ENCODE results near the gene AKAP1.
A peak's percentile ranks its signal among the peaks of the same experiment; 100 is the strongest.

AKAP1 gene

DNA sequence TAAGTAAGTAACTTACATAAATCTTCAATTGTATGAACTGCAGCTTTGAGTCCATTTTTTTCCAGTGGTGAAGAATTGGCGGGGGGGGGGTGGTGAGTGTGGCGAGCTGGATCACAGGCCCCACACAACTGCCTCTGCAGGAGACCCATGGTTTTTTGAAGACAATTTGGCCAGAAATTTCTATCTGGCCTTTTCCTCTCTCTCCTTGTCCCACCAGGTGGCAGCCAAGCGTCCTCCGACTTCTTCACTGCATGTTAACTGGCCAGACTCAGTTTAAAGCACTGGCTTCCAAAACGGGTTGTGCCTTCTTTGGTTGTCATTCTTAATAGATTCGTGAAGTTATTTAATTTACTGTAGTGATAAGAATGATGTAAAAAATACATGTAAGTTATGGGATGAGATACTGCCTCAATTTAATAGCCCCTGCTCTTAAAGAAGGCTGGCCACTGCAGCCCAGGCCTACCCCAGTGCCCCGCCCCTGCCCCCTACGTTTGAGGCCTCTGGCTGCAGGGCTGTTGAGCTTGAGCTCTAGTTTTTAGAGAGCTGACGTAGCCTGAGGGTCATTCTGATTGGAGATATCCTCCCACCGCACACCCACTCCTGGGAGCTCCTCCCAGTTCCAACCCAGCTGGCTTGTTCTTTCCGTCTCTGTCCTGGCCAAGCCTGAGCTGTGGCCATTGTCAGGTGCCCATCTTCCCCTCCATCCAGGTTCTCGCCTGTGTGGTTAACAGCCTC lies 36.4 kb downstream of the AKAP1 start:
- peaks cover 12% of the 10 kb centered on the region for H3K4me1 Mint-ChIP-seq

GRCh38 chr17:57124053-57124452 lies 39.0 kb downstream of the AKAP1 start:
- Mint-ChIP-seq H3K27ac (no peak overlapping the region), H3K27me3 (ENCODE audit: low read depth, poor library complexity) (peaks cover 2% of the 10 kb centered on the region), H3K4me1 (peaks cover 12% of the 10 kb centered on the region), H3K9me3 (no peaks in the 10 kb centered on the region), H3K36me3 (ENCODE audit: low read depth) (peaks cover 31% of the 10 kb centered on the region), H3K4me3 (no peak overlapping the region)
- no peak for TF ChIP-seq CTCF (IDR thresholded peaks at IDR 0.05)
- DNase-seq = no peak

More for the DNA sequence above, 36.4 kb downstream of the AKAP1 start:
- H3K9me3 Mint-ChIP-seq = no peaks in the 10 kb centered on the region
- peak overlapping the region; percentile 14 for H3K27ac Mint-ChIP-seq
- peaks cover 6% of the 10 kb centered on the region for H3K27me3 Mint-ChIP-seq (ENCODE audit: low read depth, poor library complexity)
- peaks cover 51% of the 10 kb centered on the region for H3K36me3 Mint-ChIP-seq (ENCODE audit: low read depth)
- peak; percentile 66 for DNase-seq
- H3K4me3 Mint-ChIP-seq = no peak overlapping the region
- TF ChIP-seq CTCF (IDR thresholded peaks at IDR 0.05) = peak; percentile 62

GRCh38 chr17:57125406-57125805 lies 40.4 kb downstream of the AKAP1 start:
- H3K27me3 Mint-ChIP-seq (ENCODE audit: low read depth, poor library complexity) = peaks cover 2% of the 10 kb centered on the region
- H3K27ac Mint-ChIP-seq = no peak overlapping the region
- no peak overlapping the region for H3K4me3 Mint-ChIP-seq
- peaks cover 12% of the 10 kb centered on the region for H3K4me1 Mint-ChIP-seq
- TF ChIP-seq CTCF (IDR thresholded peaks at IDR 0.05) = no peak
- no peaks in the 10 kb centered on the region for H3K9me3 Mint-ChIP-seq
- peaks cover 27% of the 10 kb centered on the region for H3K36me3 Mint-ChIP-seq (ENCODE audit: low read depth)
- no peak for DNase-seq

DNA sequence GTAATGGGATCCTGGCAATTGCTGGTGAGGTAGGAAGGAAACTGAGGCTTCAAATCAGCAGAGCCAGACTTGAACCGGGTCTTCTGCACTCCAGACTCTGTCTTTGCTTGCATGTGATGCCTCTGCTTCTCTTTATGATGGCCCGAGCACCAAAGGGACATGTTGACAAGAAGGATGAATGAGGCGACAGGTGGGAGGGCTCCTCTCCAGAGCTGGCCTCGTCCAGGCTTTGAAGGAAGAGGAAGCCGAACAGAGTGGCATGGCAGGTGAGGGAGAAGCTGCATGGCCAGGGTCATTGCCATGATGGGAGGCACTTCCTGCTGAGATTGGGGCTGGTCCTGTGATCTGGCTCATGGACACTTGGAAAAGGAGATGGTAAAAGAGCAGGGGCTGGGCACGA lies 40.8 kb downstream of the AKAP1 start:
- no peak for TF ChIP-seq CTCF (IDR thresholded peaks at IDR 0.05)
- Mint-ChIP-seq H3K27ac (no peak overlapping the region), H3K36me3 (ENCODE audit: low read depth) (peaks cover 23% of the 10 kb centered on the region), H3K4me3 (no peak overlapping the region), H3K4me1 (peaks cover 15% of the 10 kb centered on the region), H3K9me3 (no peaks in the 10 kb centered on the region), H3K27me3 (ENCODE audit: low read depth, poor library complexity) (peaks cover 2% of the 10 kb centered on the region)
- DNase-seq = no peak

DNA sequence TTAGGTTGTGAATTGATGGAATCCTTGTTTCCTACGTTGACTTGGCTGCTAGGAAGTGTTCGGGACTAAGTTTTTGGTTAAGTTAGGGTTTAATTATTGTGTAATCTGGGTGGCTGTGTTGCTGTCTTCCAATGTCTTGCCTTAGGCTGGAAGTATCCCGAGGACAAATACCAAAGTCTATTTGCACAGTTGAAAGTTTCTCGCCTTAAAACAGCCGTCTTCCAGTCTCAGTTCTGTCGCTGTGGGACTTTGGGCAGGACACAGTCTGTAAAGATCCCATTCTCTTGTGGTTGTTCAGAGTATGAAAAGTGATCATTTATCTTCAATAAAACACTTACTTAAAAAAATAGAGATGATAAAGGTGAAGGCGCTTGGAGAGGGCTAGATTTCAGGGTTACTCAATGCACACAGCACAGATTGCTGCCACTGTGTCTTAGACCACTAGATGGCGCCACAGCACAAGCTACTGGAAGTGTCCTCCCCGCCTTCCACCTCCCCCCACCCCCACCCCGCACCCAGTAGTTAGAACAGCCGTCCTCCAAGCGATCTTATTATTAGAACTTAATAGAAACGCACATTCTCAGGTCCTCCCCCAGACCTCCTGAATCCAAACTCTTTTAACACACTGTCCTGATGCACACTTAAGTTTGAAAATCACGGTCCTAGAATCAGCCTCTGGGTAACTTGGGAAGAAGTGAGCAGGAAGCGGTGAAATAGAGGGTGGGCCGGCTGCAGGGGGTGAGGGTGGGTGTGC lies 45.8 kb downstream of the AKAP1 start:
- no peaks in the 10 kb centered on the region for H3K27me3 Mint-ChIP-seq (ENCODE audit: low read depth, poor library complexity)
- H3K27ac Mint-ChIP-seq = no peak overlapping the region
- TF ChIP-seq CTCF (IDR thresholded peaks at IDR 0.05) = peak; percentile 87
- H3K36me3 Mint-ChIP-seq (ENCODE audit: low read depth) = peaks cover 2% of the 10 kb centered on the region
- peaks cover 25% of the 10 kb centered on the region for H3K4me1 Mint-ChIP-seq
- peak; percentile 90 for DNase-seq
- H3K9me3 Mint-ChIP-seq = no peaks in the 10 kb centered on the region
- peak overlapping the region; percentile 5 for H3K4me3 Mint-ChIP-seq

Data from nephron progenitor cell (in vitro differentiated cells).